ENCODE data around the gene FNDC3B. TPM values are rescaled to one million over a fixed set of nuclear protein-coding genes. Genes with fewer than 3 reads are reported as not detected.
A peak's percentile ranks its signal among the peaks of the same experiment; 100 is the strongest.

Gene FNDC3B
- total and polyA plus RNA-seq, 4 donors = 23.3 to 74.2 (median 32.9) TPM

DNA sequence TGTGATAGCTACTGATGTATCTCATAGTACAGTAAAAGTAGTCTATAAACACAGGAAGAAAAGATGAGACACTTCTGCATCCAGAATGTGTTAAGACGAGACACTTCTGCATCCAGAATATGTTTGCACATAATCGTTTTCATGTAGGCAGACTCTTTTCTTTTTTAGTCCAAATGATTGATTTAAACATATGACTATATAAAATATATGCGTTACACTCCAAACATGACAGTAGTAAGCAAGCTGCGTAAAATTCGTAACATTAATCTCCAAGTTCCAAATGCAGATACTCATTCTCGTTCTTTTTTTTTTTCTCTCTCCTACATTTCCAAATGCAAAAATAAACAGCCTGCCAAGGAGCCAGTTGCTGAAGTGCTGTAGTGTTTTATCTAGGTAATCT lies 82.6 kb downstream of the FNDC3B start:
- H3K9me3 ChIP-seq (ENCODE audit: control insufficient read depth in 4 of 4, low read length in 3 of 4) = no peaks in the 10 kb centered on the region
- no peak overlapping the region for H3K27ac ChIP-seq (ENCODE audit: low read depth in 1 of 2, low read length in 2 of 2)
- DNase-seq (ENCODE audit: low spot score) = no peak
- H3K36me3 ChIP-seq (ENCODE audit: control insufficient read depth in 4 of 4, insufficient read depth in 3 of 4, low read depth in 1 of 4, low read length in 3 of 4) = peaks cover 0 to 11% (median 3%) of the 10 kb centered on the region in 4 donors
- no peak for TF ChIP-seq FOXA2 (IDR thresholded peaks at IDR 0.05)
- TF ChIP-seq EGR1 (IDR thresholded peaks at IDR 0.05; ENCODE audit: low read depth in 2 of 2) = no peak
- TF ChIP-seq TAF1 (conservative IDR thresholded peaks at IDR 0.05) = no peak
- TF ChIP-seq RXRA (IDR thresholded peaks at IDR 0.05) = no peak
- TF ChIP-seq YY1 (IDR thresholded peaks at IDR 0.05) = no peak
- no peak for TF ChIP-seq SP1 (IDR thresholded peaks at IDR 0.05)
- TF ChIP-seq, protein P1, sequence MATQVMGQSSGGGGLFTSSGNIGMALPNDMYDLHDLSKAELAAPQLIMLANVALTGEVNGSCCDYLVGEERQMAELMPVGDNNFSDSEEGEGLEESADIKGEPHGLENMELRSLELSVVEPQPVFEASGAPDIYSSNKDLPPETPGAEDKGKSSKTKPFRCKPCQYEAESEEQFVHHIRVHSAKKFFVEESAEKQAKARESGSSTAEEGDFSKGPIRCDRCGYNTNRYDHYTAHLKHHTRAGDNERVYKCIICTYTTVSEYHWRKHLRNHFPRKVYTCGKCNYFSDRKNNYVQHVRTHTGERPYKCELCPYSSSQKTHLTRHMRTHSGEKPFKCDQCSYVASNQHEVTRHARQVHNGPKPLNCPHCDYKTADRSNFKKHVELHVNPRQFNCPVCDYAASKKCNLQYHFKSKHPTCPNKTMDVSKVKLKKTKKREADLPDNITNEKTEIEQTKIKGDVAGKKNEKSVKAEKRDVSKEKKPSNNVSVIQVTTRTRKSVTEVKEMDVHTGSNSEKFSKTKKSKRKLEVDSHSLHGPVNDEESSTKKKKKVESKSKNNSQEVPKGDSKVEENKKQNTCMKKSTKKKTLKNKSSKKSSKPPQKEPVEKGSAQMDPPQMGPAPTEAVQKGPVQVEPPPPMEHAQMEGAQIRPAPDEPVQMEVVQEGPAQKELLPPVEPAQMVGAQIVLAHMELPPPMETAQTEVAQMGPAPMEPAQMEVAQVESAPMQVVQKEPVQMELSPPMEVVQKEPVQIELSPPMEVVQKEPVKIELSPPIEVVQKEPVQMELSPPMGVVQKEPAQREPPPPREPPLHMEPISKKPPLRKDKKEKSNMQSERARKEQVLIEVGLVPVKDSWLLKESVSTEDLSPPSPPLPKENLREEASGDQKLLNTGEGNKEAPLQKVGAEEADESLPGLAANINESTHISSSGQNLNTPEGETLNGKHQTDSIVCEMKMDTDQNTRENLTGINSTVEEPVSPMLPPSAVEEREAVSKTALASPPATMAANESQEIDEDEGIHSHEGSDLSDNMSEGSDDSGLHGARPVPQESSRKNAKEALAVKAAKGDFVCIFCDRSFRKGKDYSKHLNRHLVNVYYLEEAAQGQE (IDR thresholded peaks at IDR 0.05) = no peak
- TF ChIP-seq HNF4A (conservative IDR thresholded peaks at IDR 0.05) = no peak
- TF ChIP-seq FOXA1 (IDR thresholded peaks at IDR 0.05) = no peak
- no peak for TF ChIP-seq JUND (IDR thresholded peaks at IDR 0.05)
- WGBS = 87% methylated on average over 6 of the region's 6 CpGs
- H3K4me3 ChIP-seq (ENCODE audit: low read depth in 1 of 3, low read length in 3 of 3) = no peak overlapping the region
- H3K27me3 ChIP-seq (ENCODE audit: control insufficient read depth in 4 of 4, insufficient read depth in 4 of 4, low read length in 3 of 4) = no peaks in the 10 kb centered on the region
- H3K9ac ChIP-seq (ENCODE audit: low read depth in 1 of 2, low read length in 2 of 2) = no peak overlapping the region
- peaks cover 5 to 13% (median 8%) of the 10 kb centered on the region in 4 donors for H3K4me1 ChIP-seq (ENCODE audit: control insufficient read depth in 4 of 4, insufficient read depth in 4 of 4, low read length in 3 of 4)

GRCh38 chr3:172124271-172124670 lies 84.9 kb downstream of the FNDC3B start:
- Histone ChIP-seq H3K4me3 (ENCODE audit: low read depth in 1 of 3, low read length in 3 of 3) (no peak overlapping the region), H3K4me1 (ENCODE audit: control insufficient read depth in 4 of 4, insufficient read depth in 4 of 4, low read length in 3 of 4) (peaks cover 3 to 22% (median 18%) of the 10 kb centered on the region in 4 donors), H3K27ac (ENCODE audit: low read depth in 1 of 2, low read length in 2 of 2) (no peak overlapping the region), H3K36me3 (ENCODE audit: control insufficient read depth in 4 of 4, insufficient read depth in 3 of 4, low read depth in 1 of 4, low read length in 3 of 4) (peaks cover 0 to 6% (median 3%) of the 10 kb centered on the region in 4 donors), H3K27me3 (ENCODE audit: control insufficient read depth in 4 of 4, insufficient read depth in 4 of 4, low read length in 3 of 4) (no peaks in the 10 kb centered on the region), H3K9ac (ENCODE audit: low read depth in 1 of 2, low read length in 2 of 2) (no peak overlapping the region), H3K9me3 (ENCODE audit: control insufficient read depth in 4 of 4, low read length in 3 of 4) (no peaks in the 10 kb centered on the region)
- no peak for TF ChIP-seq RXRA (IDR thresholded peaks at IDR 0.05)
- WGBS = 89% methylated on average over 5 of the region's 5 CpGs
- DNase-seq (ENCODE audit: low spot score) = no peak

- H3K9me3 ChIP-seq (ENCODE audit: control insufficient read depth in 4 of 4, low read length in 3 of 4) = no peaks in the 10 kb centered on the region
- H3K9ac ChIP-seq (ENCODE audit: low read depth in 1 of 2, low read length in 2 of 2) = no peak overlapping the region
- H3K27me3 ChIP-seq (ENCODE audit: control insufficient read depth in 4 of 4, insufficient read depth in 4 of 4, low read length in 3 of 4) = no peaks in the 10 kb centered on the region
- no peak for TF ChIP-seq TAF1 (conservative IDR thresholded peaks at IDR 0.05)
- peak in 1 of 2 donors; percentile 23 for TF ChIP-seq RAD21 (IDR thresholded peaks at IDR 0.05)
- peaks cover 0 to 6% (median 1%) of the 10 kb centered on the region in 4 donors for H3K36me3 ChIP-seq (ENCODE audit: control insufficient read depth in 4 of 4, insufficient read depth in 3 of 4, low read depth in 1 of 4, low read length in 3 of 4)
- H3K27ac ChIP-seq (ENCODE audit: low read depth in 1 of 2, low read length in 2 of 2) = peak overlapping the region in 1 of 2 donors; percentile 48
- 88% methylated on average over 6 of the region's 6 CpGs for WGBS
- H3K4me3 ChIP-seq (ENCODE audit: low read depth in 1 of 3, low read length in 3 of 3) = no peak overlapping the region
- DNase-seq (ENCODE audit: low spot score) = no peak
- H3K4me1 ChIP-seq (ENCODE audit: control insufficient read depth in 4 of 4, insufficient read depth in 4 of 4, low read length in 3 of 4) = peaks cover 0 to 22% (median 16%) of the 10 kb centered on the region in 4 donors
Observed at GRCh38 chr3:172125053-172125452, 85.7 kb downstream of the FNDC3B start.

GRCh38 chr3:172125963-172126457 lies 86.6 kb downstream of the FNDC3B start:
- Histone ChIP-seq H3K9ac (ENCODE audit: low read depth in 1 of 2, low read length in 2 of 2) (no peak overlapping the region), H3K9me3 (ENCODE audit: control insufficient read depth in 4 of 4, low read length in 3 of 4) (no peaks in the 10 kb centered on the region), H3K36me3 (ENCODE audit: control insufficient read depth in 4 of 4, insufficient read depth in 3 of 4, low read depth in 1 of 4, low read length in 3 of 4) (peaks cover 0 to 3% (median under 1%) of the 10 kb centered on the region in 4 donors), H3K4me1 (ENCODE audit: control insufficient read depth in 4 of 4, insufficient read depth in 4 of 4, low read length in 3 of 4) (peaks cover 0 to 23% (median 16%) of the 10 kb centered on the region in 4 donors), H3K27me3 (ENCODE audit: control insufficient read depth in 4 of 4, insufficient read depth in 4 of 4, low read length in 3 of 4) (no peaks in the 10 kb centered on the region), H3K4me3 (ENCODE audit: low read depth in 1 of 3, low read length in 3 of 3) (no peak overlapping the region), H3K27ac (ENCODE audit: low read depth in 1 of 2, low read length in 2 of 2) (peak overlapping the region; percentile 48)
- 74% methylated on average over 6 of the region's 6 CpGs for WGBS
- DNase-seq (ENCODE audit: low spot score) = no peak
- TF ChIP-seq, protein P1 (IDR thresholded peaks at IDR 0.05) = no peak
- TF ChIP-seq RXRA (IDR thresholded peaks at IDR 0.05) (peak in 1 of 2 donors; percentile 1), JUND (IDR thresholded peaks at IDR 0.05) (peak; percentile 72 to 76), RAD21 (IDR thresholded peaks at IDR 0.05) (peak in 1 of 2 donors; percentile 6), FOXA1 (IDR thresholded peaks at IDR 0.05) (no peak), FOXA2 (IDR thresholded peaks at IDR 0.05) (no peak), HNF4A (conservative IDR thresholded peaks at IDR 0.05) (no peak), TAF1 (conservative IDR thresholded peaks at IDR 0.05) (no peak), EGR1 (IDR thresholded peaks at IDR 0.05; ENCODE audit: low read depth in 2 of 2) (no peak), GABPA (IDR thresholded peaks at IDR 0.05 in 1 of 2, conservative IDR thresholded peaks at IDR 0.05 in 1 of 2) (no peak), SP1 (IDR thresholded peaks at IDR 0.05) (peak; percentile 30)

All from liver (tissue), 9 donors.